Astrocyte of the spinal cord (primary cell): Measurements from ENCODE around the gene RAI14.
A peak's percentile ranks its signal among the peaks of the same experiment; 100 is the strongest.
"Not testable (repeated sequence)": the region's sequence is repeated elsewhere in the genome, so short reads cannot be mapped to it uniquely, and the experiment has no call there.

Experiments
- DNase-seq: peaks from one replicate; pipeline ENCODE4 v3.0.0; 2011; ENCODE audit warnings: low read depth, low spot score
- H3K4me3 ChIP-seq: 2 replicates; pipeline ENCODE4 v1.5.1; 2011; ENCODE audit warnings: low read depth, mild to moderate bottlenecking, low read length, moderate library complexity
- CTCF ChIP-seq: IDR thresholded peaks from 2 replicates; pipeline ENCODE4 v1.5.1; 2012; ENCODE audit warnings: low read depth, mild to moderate bottlenecking, low read length, inconsistent platforms
- in situ Hi-C: cut with HindIII; loops from 2 replicates; pipeline ENCODE4 v1.10.0; 2017; ENCODE audit warnings: low sequenced_read_pairs

RAI14 gene

GRCh38 chr5:34775886-34776285 is 119.8 kb downstream of the RAI14 start:
- no peak overlapping the region for H3K4me3 ChIP-seq
- in situ Hi-C loops, result no loop called here
- no peak for DNase-seq
- TF ChIP-seq CTCF, result no peak

GRCh38 chr5:34778091-34778850 is 122.1 kb downstream of the RAI14 start:
- in situ Hi-C loops, result no loop called here
- H3K4me3 ChIP-seq, result no peak overlapping the region
- no peak for TF ChIP-seq CTCF
- no peak for DNase-seq

GRCh38 chr5:34783892-34784291 is 127.8 kb downstream of the RAI14 start:
- H3K4me3 ChIP-seq, DNase-seq, in situ Hi-C loops: not testable (repeated sequence)

- no peak for DNase-seq
- TF ChIP-seq CTCF, result no peak
Measured at GRCh38 chr5:34787035-34787434, 130.9 kb downstream of the RAI14 start.

GRCh38 chr5:34789021-34789531 is 132.9 kb downstream of the RAI14 start:
- DNase-seq, result peak; percentile 77
- in situ Hi-C loops, result no loop called here
- no peak overlapping the region for H3K4me3 ChIP-seq
- TF ChIP-seq CTCF, result no peak

More at GRCh38 chr5:34787035-34787434, 130.9 kb downstream of the RAI14 start:
- no peak overlapping the region for H3K4me3 ChIP-seq
- in situ Hi-C loops, result no loop called here

GRCh38 chr5:34789639-34790038 is 133.5 kb downstream of the RAI14 start:
- TF ChIP-seq CTCF, result no peak
- in situ Hi-C loops, result no loop called here
- no peak overlapping the region for H3K4me3 ChIP-seq
- DNase-seq, result no peak

GRCh38 chr5:34790069-34790468 is 133.9 kb downstream of the RAI14 start:
- TF ChIP-seq CTCF, result no peak
- DNase-seq, result peak; percentile 19
- in situ Hi-C loops, result no loop called here
- no peak overlapping the region for H3K4me3 ChIP-seq
